ENCODE measurements around the gene SLC35F3. TPM values are rescaled to one million over a fixed set of nuclear protein-coding genes. Genes with fewer than 3 reads are reported as not detected.

Gene SLC35F3
- total RNA-seq, 1 donor from 2014 or later = 2.6 TPM

GRCh38 chr1:234062166-234062565 lies 157.7 kb downstream of the SLC35F3 start:
- TF ChIP-seq CTCF (conservative IDR thresholded peaks at IDR 0.05) = no peak
- DNase-seq (ENCODE audit: low read depth, low spot score) = no peak
- no peak overlapping the region for H3K4me3 Mint-ChIP-seq
- H3K9me3 Mint-ChIP-seq = peaks cover 9% of the 10 kb centered on the region
- H3K27me3 Mint-ChIP-seq (ENCODE audit: low read depth) = no peaks in the 10 kb centered on the region
- no peaks in the 10 kb centered on the region for H3K4me1 Mint-ChIP-seq
- H3K27ac Mint-ChIP-seq (ENCODE audit: unreplicated experiment) = no peak overlapping the region
- H3K36me3 Mint-ChIP-seq (ENCODE audit: low read depth) = peaks cover 13% of the 10 kb centered on the region

- peak; percentile 90 for DNase-seq (ENCODE audit: low read depth, low spot score)
- peaks cover 8% of the 10 kb centered on the region for H3K36me3 Mint-ChIP-seq (ENCODE audit: low read depth)
- H3K4me3 Mint-ChIP-seq = no peak overlapping the region
- TF ChIP-seq CTCF (conservative IDR thresholded peaks at IDR 0.05) = peak; percentile 88
- no peak overlapping the region for H3K27ac Mint-ChIP-seq (ENCODE audit: unreplicated experiment)
- no peaks in the 10 kb centered on the region for H3K27me3 Mint-ChIP-seq (ENCODE audit: low read depth)
- H3K9me3 Mint-ChIP-seq = peaks cover 3% of the 10 kb centered on the region
- no peaks in the 10 kb centered on the region for H3K4me1 Mint-ChIP-seq
Measured at GRCh38 chr1:234065794-234066447, 161.4 kb downstream of the SLC35F3 start.

GRCh38 chr1:234067581-234068337 lies 163.3 kb downstream of the SLC35F3 start:
- Mint-ChIP-seq H3K27ac (ENCODE audit: unreplicated experiment) (no peak overlapping the region), H3K4me1 (no peaks in the 10 kb centered on the region), H3K36me3 (ENCODE audit: low read depth) (no peaks in the 10 kb centered on the region), H3K4me3 (no peak overlapping the region), H3K27me3 (ENCODE audit: low read depth) (no peaks in the 10 kb centered on the region), H3K9me3 (no peaks in the 10 kb centered on the region)
- no peak for TF ChIP-seq CTCF (conservative IDR thresholded peaks at IDR 0.05)
- DNase-seq (ENCODE audit: low read depth, low spot score) = no peak

GRCh38 chr1:234069760-234070159 lies 165.3 kb downstream of the SLC35F3 start:
- TF ChIP-seq CTCF (conservative IDR thresholded peaks at IDR 0.05) = peak; percentile 19
- H3K27ac Mint-ChIP-seq (ENCODE audit: unreplicated experiment) = no peak overlapping the region
- DNase-seq (ENCODE audit: low read depth, low spot score) = no peak
- H3K4me1 Mint-ChIP-seq = no peaks in the 10 kb centered on the region
- no peaks in the 10 kb centered on the region for H3K9me3 Mint-ChIP-seq
- H3K4me3 Mint-ChIP-seq = no peak overlapping the region
- H3K36me3 Mint-ChIP-seq (ENCODE audit: low read depth) = no peaks in the 10 kb centered on the region
- H3K27me3 Mint-ChIP-seq (ENCODE audit: low read depth) = no peaks in the 10 kb centered on the region

GRCh38 chr1:234072793-234073192 lies 168.3 kb downstream of the SLC35F3 start:
- Mint-ChIP-seq H3K9me3 (no peaks in the 10 kb centered on the region), H3K27ac (ENCODE audit: unreplicated experiment) (peak overlapping the region; percentile 59), H3K27me3 (ENCODE audit: low read depth) (no peaks in the 10 kb centered on the region), H3K4me3 (no peak overlapping the region), H3K36me3 (ENCODE audit: low read depth) (no peaks in the 10 kb centered on the region), H3K4me1 (no peaks in the 10 kb centered on the region)
- no peak for TF ChIP-seq CTCF (conservative IDR thresholded peaks at IDR 0.05)
- no peak for DNase-seq (ENCODE audit: low read depth, low spot score)

Data from neural crest cell (in vitro differentiated cells).